GM23338 (cell line): Measurements from ENCODE around the gene MAP2K7. TPM values are rescaled to one million over a fixed set of nuclear protein-coding genes. Genes with fewer than 3 reads are reported as not detected.
A peak's percentile ranks its signal among the peaks of the same experiment; 100 is the strongest.
"Not testable (repeated sequence)": the region's sequence is repeated elsewhere in the genome, so short reads cannot be mapped to it uniquely, and the experiment has no call there.

Experiments used
- ATAC-seq: fragments of 200-7000 bp; cut with Tn5 transposase; 3 replicates; pipeline ENCODE4 v1.9.1; 2020
- DNase-seq: peaks from one replicate; pipeline ENCODE4 v3.0.0-alpha.2; 2015; ENCODE audit warnings: low spot score
- H2AFZ ChIP-seq: fragments of 200-600 bp; sonication (generic); 2 replicates; pipeline ENCODE4 v1.8.0; 2016; ENCODE audit warnings: antibody characterized with exemption, mild to moderate bottlenecking, moderate library complexity
- H3F3A ChIP-seq: fragments of 200-600 bp; sonication (generic); replicated peaks from 2 replicates; pipeline ENCODE4 v1.8.0; 2017; ENCODE audit warnings: antibody characterized with exemption, mixed run types, low read depth
- H3K27ac ChIP-seq: fragments of 200-600 bp; sonication (generic); 2 replicates; pipeline ENCODE4 v1.6.1; 2016; ENCODE audit warnings: low read depth
- H3K27me3 ChIP-seq: fragments of 200-600 bp; sonication (generic); 2 replicates; pipeline ENCODE4 v1.8.0; 2016; ENCODE audit warnings: mild to moderate bottlenecking, mixed run types, moderate library complexity; ENCODE audit not compliant: insufficient read depth
- H3K36me3 ChIP-seq: fragments of 200-600 bp; sonication (generic); 2 replicates; pipeline ENCODE4 v1.8.0; 2016; ENCODE audit warnings: mild to moderate bottlenecking; ENCODE audit not compliant: insufficient read depth
- H3K4me1 ChIP-seq: fragments of 200-600 bp; sonication (generic); 2 replicates; pipeline ENCODE4 v1.8.0; 2016; ENCODE audit warnings: mild to moderate bottlenecking, moderate library complexity; ENCODE audit not compliant: insufficient read depth
- H3K4me2 ChIP-seq: fragments of 200-600 bp; sonication (generic); 2 replicates; pipeline ENCODE4 v1.7.1; 2017; ENCODE audit warnings: mixed run types
- H3K4me3 ChIP-seq: fragments of 200-600 bp; sonication (generic); 2 replicates; pipeline ENCODE4 v1.6.1; 2016; ENCODE audit warnings: mixed run types
- H3K79me2 ChIP-seq: fragments of 200-600 bp; sonication (generic); replicated peaks from 2 replicates; pipeline ENCODE4 v1.8.0; 2017; ENCODE audit warnings: mild to moderate bottlenecking; ENCODE audit not compliant: insufficient read depth
- H3K9me2 ChIP-seq: fragments of 200-600 bp; sonication (generic); 2 replicates; pipeline ENCODE4 v1.8.0; 2017; ENCODE audit not compliant: insufficient read depth
- H4K20me1 ChIP-seq: fragments of 200-600 bp; sonication (generic); replicated peaks from 2 replicates; pipeline ENCODE4 v1.8.0; 2017; ENCODE audit warnings: mild to moderate bottlenecking; ENCODE audit not compliant: insufficient read depth
- H3K27ac Mint-ChIP-seq: 2 replicates; pipeline ENCODE4 v1.8.0; 2020; ENCODE audit warnings: inconsistent platforms, mild to moderate bottlenecking, moderate library complexity, mixed read lengths
- H3K27me3 Mint-ChIP-seq: 3 replicates; pipeline ENCODE4 v1.8.0; 2022; ENCODE audit warnings: low read depth, mild to moderate bottlenecking, moderate library complexity, mixed read lengths, inconsistent platforms; ENCODE audit not compliant: insufficient read depth, poor library complexity
- H3K36me3 Mint-ChIP-seq: 3 replicates; pipeline ENCODE4 v1.8.0; 2021; ENCODE audit warnings: low read depth, mild to moderate bottlenecking, inconsistent platforms, moderate library complexity, mixed read lengths
- H3K4me1 Mint-ChIP-seq: 3 replicates; pipeline ENCODE4 v1.8.0; 2020; ENCODE audit warnings: mild to moderate bottlenecking, inconsistent platforms, mixed read lengths
- H3K4me3 Mint-ChIP-seq: 3 replicates; pipeline ENCODE4 v1.8.0; 2021; ENCODE audit warnings: moderate library complexity, mild to moderate bottlenecking, inconsistent platforms, mixed read lengths
- H3K9me3 Mint-ChIP-seq: 3 replicates; pipeline ENCODE4 v1.8.0; 2020; ENCODE audit warnings: moderate library complexity, mild to moderate bottlenecking, inconsistent platforms, mixed read lengths
- EZH2phosphoT487 ChIP-seq: fragments of 200-600 bp; sonication (generic); IDR thresholded peaks from one replicate; pipeline ENCODE4 v1.8.1; 2018; ENCODE audit warnings: antibody characterized with exemption; ENCODE audit not compliant: unreplicated experiment
- POLR2AphosphoS5 ChIP-seq: IDR thresholded peaks from 2 replicates; pipeline ENCODE4 v1.6.1; 2016; ENCODE audit warnings: antibody characterized with exemption, low read depth
- STAT1 ChIP-seq: IDR thresholded peaks from one replicate; pipeline ENCODE4 v1.6.1; 2016; ENCODE audit warnings: antibody characterized with exemption; ENCODE audit not compliant: unreplicated experiment
- ZNF114 ChIP-seq: fragments of 250-450 bp; sonication (Bioruptor Pico); IDR thresholded peaks from 2 replicates; pipeline ENCODE4 v1.5.0; 2020; ENCODE audit warnings: mild to moderate bottlenecking, moderate library complexity
- polyA plus RNA-seq: library from polyadenylated mRNA; unstranded; fragments of >200 nt; fragmentation: Nextera tagmentation; extraction: Ambion mirVana; gene quantifications from 2 replicates; pipeline ENCODE4 v1.2.1, GENCODE V29; 2016
- total RNA-seq: library from RNA; depleted of rRNA; stranded (reverse); fragments of >200 nt; shearing (Covaris generic); gene quantifications from 2 replicates; pipeline ENCODE4 v1.2.3, GENCODE V29; 2014
- TF ChIP-seq, protein P1 (sequence below): IDR thresholded peaks from one replicate; pipeline ENCODE4 v1.6.1; 2018; ENCODE audit warnings: antibody characterized with exemption; ENCODE audit not compliant: unreplicated experiment
- TF ChIP-seq, protein P2 (sequence below), 2 experiments: fragments of 200-600 bp in 1 of 2; sonication (generic) in 1 of 2; conservative IDR thresholded peaks; 2 replicates each; pipeline versions ENCODE4 v1.5.1 to v1.6.1; 2016 to 2017; ENCODE audit warnings: antibody characterized with exemption in 2 of 2, low read depth in 2 of 2, mild to moderate bottlenecking in 2 of 2, moderate library complexity in 1 of 2

The MAP2K7 gene
- total and polyA plus RNA-seq, 2 experiments from 2014 or later, result 11.3 to 22.6 TPM

DNA sequence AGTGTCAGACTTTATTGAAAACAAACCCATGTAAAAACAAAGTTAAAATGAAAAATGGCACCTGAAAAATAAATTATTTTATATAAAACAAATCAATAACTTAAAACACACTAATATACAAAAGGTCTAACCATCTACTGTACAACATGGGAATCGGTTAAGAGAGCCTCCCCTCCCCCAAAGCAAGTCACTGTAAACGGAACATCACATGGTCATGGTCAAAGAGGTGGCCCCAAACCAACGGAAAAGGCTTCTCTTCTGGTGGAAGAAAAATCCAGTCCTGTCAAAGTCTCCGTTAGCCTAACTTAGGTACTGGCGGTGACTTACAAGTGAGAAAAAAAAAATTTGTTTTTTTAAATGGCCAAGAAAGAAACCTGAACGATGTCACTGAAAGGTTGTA lies 55.5 kb downstream of the MAP2K7 start (continued):
- no peak for TF ChIP-seq STAT1
- TF ChIP-seq, protein P1, sequence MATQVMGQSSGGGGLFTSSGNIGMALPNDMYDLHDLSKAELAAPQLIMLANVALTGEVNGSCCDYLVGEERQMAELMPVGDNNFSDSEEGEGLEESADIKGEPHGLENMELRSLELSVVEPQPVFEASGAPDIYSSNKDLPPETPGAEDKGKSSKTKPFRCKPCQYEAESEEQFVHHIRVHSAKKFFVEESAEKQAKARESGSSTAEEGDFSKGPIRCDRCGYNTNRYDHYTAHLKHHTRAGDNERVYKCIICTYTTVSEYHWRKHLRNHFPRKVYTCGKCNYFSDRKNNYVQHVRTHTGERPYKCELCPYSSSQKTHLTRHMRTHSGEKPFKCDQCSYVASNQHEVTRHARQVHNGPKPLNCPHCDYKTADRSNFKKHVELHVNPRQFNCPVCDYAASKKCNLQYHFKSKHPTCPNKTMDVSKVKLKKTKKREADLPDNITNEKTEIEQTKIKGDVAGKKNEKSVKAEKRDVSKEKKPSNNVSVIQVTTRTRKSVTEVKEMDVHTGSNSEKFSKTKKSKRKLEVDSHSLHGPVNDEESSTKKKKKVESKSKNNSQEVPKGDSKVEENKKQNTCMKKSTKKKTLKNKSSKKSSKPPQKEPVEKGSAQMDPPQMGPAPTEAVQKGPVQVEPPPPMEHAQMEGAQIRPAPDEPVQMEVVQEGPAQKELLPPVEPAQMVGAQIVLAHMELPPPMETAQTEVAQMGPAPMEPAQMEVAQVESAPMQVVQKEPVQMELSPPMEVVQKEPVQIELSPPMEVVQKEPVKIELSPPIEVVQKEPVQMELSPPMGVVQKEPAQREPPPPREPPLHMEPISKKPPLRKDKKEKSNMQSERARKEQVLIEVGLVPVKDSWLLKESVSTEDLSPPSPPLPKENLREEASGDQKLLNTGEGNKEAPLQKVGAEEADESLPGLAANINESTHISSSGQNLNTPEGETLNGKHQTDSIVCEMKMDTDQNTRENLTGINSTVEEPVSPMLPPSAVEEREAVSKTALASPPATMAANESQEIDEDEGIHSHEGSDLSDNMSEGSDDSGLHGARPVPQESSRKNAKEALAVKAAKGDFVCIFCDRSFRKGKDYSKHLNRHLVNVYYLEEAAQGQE, result no peak
- TF ChIP-seq EZH2phosphoT487, result no peak
- TF ChIP-seq, protein P2, sequence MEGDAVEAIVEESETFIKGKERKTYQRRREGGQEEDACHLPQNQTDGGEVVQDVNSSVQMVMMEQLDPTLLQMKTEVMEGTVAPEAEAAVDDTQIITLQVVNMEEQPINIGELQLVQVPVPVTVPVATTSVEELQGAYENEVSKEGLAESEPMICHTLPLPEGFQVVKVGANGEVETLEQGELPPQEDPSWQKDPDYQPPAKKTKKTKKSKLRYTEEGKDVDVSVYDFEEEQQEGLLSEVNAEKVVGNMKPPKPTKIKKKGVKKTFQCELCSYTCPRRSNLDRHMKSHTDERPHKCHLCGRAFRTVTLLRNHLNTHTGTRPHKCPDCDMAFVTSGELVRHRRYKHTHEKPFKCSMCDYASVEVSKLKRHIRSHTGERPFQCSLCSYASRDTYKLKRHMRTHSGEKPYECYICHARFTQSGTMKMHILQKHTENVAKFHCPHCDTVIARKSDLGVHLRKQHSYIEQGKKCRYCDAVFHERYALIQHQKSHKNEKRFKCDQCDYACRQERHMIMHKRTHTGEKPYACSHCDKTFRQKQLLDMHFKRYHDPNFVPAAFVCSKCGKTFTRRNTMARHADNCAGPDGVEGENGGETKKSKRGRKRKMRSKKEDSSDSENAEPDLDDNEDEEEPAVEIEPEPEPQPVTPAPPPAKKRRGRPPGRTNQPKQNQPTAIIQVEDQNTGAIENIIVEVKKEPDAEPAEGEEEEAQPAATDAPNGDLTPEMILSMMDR (conservative IDR thresholded peaks at IDR 0.05; ENCODE audit: low read depth in 2 of 2), result no peak

DNA sequence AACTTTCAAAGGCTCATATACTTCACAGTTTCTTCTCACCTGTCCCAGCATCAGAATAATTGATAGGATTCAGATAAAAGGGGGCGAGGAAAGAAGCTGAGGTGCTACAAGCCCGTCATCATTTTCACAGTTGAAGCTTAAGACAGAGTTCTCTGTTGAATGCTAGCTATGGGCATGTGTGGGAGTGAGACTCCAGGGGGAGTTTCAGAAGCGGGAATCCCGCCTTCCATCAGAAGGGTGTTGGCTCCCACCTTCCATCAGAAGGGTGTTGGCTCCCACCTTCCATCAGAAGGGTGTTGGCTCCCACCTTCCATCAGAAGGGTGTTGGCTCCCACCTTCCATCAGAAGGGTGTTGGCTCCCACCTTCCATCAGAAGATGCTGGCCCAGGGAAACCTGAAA lies 57.4 kb downstream of the MAP2K7 start:
- H3K36me3 ChIP-seq, result peaks cover 21% of the 10 kb centered on the region

DNA sequence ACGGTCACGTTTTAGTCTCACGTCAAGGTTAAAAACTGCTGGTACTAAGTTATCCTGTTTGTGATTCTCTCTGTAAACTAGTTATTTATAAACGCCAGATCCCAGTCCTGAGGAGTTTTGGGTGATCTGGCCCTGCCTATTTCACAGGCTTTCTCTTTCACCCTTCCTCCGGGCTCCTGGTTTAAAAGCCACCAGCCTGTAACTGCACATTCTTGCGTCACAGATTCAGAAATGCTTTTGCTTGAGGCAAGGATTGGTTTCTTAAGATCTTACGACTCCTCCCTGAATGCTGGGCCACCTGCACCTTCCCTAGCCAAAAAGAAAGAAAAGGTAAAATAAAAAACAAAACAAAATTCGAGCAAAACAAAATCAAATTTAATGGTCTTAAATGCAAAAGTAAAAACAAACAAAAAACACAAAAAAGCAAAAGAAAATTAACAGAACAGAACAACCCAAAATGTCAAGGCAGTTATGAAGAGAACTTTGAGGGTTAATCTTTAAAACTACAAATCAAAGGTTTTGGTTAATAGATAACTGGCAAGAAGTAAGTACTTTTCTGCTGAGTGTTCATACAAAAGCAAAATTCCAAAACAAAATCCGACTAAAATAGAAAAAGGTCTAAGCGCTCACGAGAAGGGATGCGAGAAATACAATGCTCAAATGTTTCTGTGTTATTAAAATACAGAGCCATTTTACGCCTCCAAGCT lies 58.4 kb downstream of the MAP2K7 start:
- peaks cover 12% of the 10 kb centered on the region for H3K27me3 Mint-ChIP-seq
- Histone ChIP-seq H3K9me2 (no peaks in the 10 kb centered on the region), H3K27ac (0 out of 2 replicates have a peak overlapping the region, but pooled peaks have one; percentile 8), H3K4me3 (no peak overlapping the region), H3F3A (peaks cover 38% of the 10 kb centered on the region), H3K36me3 (peaks cover 31% of the 10 kb centered on the region), H3K27me3 (no peaks in the 10 kb centered on the region), H2AFZ (no peak overlapping the region), H3K4me2 (no peak overlapping the region), H3K4me1 (no peaks in the 10 kb centered on the region), H4K20me1 (peaks cover 31% of the 10 kb centered on the region; the same call in 1 of the 2 replicates), H3K79me2 (no peaks in the 10 kb centered on the region; the same call in 1 of the 2 replicates)
- H3K4me3 Mint-ChIP-seq, result no peak overlapping the region; the same call in 2 of the 3 replicates
- H3K9me3 Mint-ChIP-seq, result no peaks in the 10 kb centered on the region
- no peak overlapping the region for H3K27ac Mint-ChIP-seq
- peaks cover 52% of the 10 kb centered on the region for H3K36me3 Mint-ChIP-seq
- peaks cover 8% of the 10 kb centered on the region; the same call in 2 of the 3 replicates for H3K4me1 Mint-ChIP-seq
- ATAC-seq, result no peak
- DNase-seq, result no peak
- TF ChIP-seq POLR2AphosphoS5, result no peak
- TF ChIP-seq, protein P1, result no peak
- no peak for TF ChIP-seq ZNF114 (CRISPR knock-in tag)

More for the DNA sequence above, 57.4 kb downstream of the MAP2K7 start:
- peaks cover 35% of the 10 kb centered on the region for H3F3A ChIP-seq
- not testable (repeated sequence) for H3K4me3 Mint-ChIP-seq, H3K4me2 ChIP-seq, H3K27ac ChIP-seq, H3K79me2 ChIP-seq, DNase-seq, ATAC-seq, H3K4me1 Mint-ChIP-seq, H3K27me3 ChIP-seq, H3K4me3 ChIP-seq, H3K27ac Mint-ChIP-seq, H2AFZ ChIP-seq, H3K9me3 Mint-ChIP-seq, H3K9me2 ChIP-seq, H3K4me1 ChIP-seq
- peaks cover 24% of the 10 kb centered on the region; the same call in 1 of the 2 replicates for H4K20me1 ChIP-seq
- Mint-ChIP-seq H3K36me3 (peaks cover 42% of the 10 kb centered on the region), H3K27me3 (peaks cover 15% of the 10 kb centered on the region)
